GM19438 (cell line): Measurements from ENCODE around the gene UNC13B.

ENCODE experiments used
- ATAC-seq: cut with Tn5 transposase; IDR thresholded peaks from one replicate; pipeline ENCODE4 v1.9.1; 2021; ENCODE audit warnings: low read depth; ENCODE audit not compliant: unreplicated experiment

The UNC13B gene

DNA sequence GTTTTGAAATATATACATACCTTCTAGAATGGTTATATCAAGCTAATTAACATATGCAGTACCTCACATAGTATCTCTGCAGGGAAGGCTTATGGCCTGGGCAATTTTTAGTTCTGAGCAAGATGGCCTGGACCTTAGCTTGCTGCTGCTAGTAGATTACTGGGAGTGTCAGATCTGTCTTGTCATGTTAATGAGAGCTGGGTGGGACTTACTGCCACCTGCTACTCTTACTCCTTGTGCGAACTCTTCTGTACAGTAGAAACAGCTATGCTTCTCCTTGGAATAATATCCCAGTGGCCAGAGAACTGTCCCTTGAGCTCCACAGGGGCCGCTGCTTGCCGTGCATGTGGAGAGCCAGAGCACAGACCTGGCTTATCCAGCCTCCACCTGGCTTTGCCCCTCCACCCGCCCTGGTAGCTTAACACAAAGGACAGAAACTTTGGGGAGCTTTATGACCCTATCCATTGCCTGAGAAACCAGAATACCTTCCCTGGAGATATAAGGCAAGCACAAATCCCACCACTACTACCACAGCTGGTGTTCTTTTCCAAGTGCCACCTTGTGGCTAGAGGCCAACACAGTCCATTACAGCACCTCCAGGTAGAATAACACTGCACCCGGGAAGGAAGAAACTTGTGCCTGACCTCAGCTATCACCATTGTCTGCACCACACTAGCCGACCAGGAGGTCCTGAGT, 253.7 kb downstream of the UNC13B start:
- ATAC-seq: no peak

- no peak for ATAC-seq
These were observed 254.3 kb downstream of the UNC13B start for GRCh38 chr9:35416098-35416427.

DNA sequence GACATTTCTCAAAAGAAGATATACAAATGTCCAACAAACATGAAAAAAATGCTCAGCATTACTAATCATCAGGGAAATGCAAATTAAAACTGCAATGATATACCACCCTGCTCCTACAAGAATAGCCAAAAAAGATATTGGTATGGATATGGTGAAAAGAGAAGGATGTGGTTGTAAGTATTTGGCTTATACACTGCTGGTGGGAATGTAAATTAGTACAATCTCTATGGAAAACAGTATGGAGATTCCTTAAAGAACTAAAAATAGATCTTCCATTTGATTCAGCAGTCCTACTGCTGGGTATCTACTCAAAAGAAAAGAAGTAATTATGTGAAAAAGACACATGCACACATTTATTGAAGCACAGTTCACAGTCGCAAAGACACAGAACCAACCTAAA, 260.5 kb downstream of the UNC13B start:
- ATAC-seq: no peak

GRCh38 chr9:35422753-35423152, 260.9 kb downstream of the UNC13B start:
- no peak for ATAC-seq

DNA sequence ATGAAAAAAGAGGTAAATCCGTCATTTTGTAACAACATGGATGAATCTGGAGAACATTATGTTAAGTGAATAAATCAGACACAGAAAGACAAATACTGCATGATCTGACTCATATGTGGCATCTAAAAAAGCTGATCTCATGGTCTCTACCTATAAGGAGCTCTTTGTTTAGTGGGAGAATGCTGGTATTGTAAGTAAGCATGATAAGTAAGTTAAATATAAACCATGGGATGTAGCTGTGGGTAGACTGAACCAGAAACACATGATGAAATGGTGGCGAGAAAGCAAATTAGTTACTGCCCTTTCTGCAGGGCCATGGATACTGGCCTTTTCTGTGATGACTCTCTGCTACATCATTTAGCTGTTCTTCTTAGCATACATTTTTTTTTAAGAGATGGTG, 261.7 kb downstream of the UNC13B start:
- ATAC-seq: no peak

- ATAC-seq: no peak
These were observed 262.8 kb downstream of the UNC13B start for GRCh38 chr9:35424356-35425352.

GRCh38 chr9:35426627-35427026, 264.8 kb downstream of the UNC13B start:
- ATAC-seq: no peak

DNA sequence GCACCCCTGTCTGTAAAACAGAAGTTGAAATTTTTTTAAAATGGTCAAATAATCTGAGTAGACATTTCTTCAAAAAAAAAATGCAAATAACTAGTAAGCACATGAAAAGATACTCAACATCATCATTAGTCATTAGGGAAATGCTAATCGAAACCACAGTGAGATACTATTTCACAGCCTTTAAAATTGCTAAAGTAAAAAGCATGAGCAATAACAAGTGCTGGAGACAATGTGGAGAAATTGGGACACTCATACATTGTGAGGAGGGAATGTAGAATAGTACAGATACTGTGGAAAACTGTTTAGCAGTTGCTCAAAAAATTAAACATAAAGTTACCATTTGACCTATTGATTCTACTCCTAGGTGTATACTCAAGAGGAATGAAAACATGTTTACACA, 269.7 kb downstream of the UNC13B start:
- ATAC-seq: no peak

- ATAC-seq: no peak
These were observed 270.3 kb downstream of the UNC13B start for GRCh38 chr9:35432076-35432475.

DNA sequence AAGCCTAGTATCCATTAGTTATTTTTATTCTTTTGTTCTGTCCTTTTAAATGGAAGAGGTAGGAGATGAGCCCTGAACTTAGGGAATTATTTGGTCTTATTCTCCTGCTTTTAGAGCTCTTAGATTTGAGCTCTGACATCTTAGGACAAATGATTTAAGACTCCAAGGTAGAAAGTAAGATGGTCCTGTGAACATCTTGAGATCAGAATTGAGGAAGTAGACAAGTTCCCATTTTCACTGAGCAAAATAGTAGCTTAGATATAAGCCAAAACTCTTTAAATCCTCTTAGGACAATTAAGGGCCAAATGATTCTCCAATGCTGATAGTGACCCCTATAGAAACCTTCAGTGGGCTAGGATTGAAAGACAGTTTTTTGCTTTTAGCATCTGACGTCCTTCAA, 275.1 kb downstream of the UNC13B start:
- no peak for ATAC-seq

DNA sequence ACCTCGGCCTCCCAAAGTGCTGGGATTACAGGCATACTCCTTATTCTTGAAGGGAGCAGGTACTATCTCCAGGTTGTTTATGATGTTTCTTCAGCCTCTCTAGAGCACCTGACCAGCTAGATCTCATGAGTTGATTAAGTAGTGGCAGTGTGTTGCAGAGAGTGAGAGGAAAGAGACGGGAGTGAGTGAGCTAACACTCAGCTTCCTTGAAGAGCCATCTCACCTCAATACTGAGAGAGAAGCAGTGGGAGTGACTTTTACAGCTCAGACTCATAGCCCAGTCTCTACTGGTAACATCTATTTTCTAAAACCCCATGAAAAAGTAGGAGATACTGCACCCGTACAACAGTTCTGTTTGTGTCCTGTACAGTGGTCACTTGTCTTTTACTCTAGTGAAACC, 284.2 kb downstream of the UNC13B start:
- ATAC-seq: no peak

- no peak for ATAC-seq
These were observed 286.7 kb downstream of the UNC13B start for GRCh38 chr9:35448496-35448895.

- ATAC-seq: no peak
These were observed 290.7 kb downstream of the UNC13B start for GRCh38 chr9:35452481-35452880.

GRCh38 chr9:35453786-35454185, 292.0 kb downstream of the UNC13B start:
- no peak for ATAC-seq
